ENCODE measurements around the gene ELAC2.

- TF ChIP-seq, protein P1, sequence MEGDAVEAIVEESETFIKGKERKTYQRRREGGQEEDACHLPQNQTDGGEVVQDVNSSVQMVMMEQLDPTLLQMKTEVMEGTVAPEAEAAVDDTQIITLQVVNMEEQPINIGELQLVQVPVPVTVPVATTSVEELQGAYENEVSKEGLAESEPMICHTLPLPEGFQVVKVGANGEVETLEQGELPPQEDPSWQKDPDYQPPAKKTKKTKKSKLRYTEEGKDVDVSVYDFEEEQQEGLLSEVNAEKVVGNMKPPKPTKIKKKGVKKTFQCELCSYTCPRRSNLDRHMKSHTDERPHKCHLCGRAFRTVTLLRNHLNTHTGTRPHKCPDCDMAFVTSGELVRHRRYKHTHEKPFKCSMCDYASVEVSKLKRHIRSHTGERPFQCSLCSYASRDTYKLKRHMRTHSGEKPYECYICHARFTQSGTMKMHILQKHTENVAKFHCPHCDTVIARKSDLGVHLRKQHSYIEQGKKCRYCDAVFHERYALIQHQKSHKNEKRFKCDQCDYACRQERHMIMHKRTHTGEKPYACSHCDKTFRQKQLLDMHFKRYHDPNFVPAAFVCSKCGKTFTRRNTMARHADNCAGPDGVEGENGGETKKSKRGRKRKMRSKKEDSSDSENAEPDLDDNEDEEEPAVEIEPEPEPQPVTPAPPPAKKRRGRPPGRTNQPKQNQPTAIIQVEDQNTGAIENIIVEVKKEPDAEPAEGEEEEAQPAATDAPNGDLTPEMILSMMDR (IDR thresholded peaks at IDR 0.05; ENCODE audit: insufficient read depth, low read length, poor library complexity, severe bottlenecking): no peak
- TF ChIP-seq EZH2phosphoT487 (conservative IDR thresholded peaks at IDR 0.05; ENCODE audit: low read length): no peak
These were observed 33.6 kb downstream of the ELAC2 start for GRCh38 chr17:12983991-12984884.
